Measurements from ENCODE around the gene TMEM47. TPM values are rescaled to one million over a fixed set of nuclear protein-coding genes. Genes with fewer than 3 reads are reported as not detected.

TMEM47 gene
- total RNA-seq, 3 donors from 2014 or later: 3.4 to 43.4 (median 5.3) TPM

DNA sequence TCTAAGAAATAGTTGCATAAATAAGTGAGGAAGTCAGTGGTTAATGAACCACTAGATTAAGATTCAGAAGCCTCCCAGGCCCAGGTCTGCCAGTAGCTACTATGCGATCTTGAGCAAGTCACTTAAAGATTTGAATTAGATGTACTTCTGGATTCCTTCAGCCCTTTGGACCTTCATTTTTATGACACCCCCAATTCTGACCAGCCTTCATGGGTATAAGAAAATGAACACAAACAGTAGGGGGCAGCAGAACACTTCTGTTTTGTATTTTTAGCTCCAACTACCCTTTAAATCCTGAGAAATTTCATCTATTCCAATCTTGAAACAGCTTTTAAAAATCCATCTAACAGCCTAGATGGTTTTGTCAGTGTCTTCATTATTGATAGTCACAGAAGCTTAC lies 19.0 kb downstream of the TMEM47 start:
- Histone ChIP-seq H3K36me3 (ENCODE audit: low read depth) (no peaks in the 10 kb centered on the region), H3K9me3 (no peaks in the 10 kb centered on the region), H3K4me1 (ENCODE audit: low read depth) (no peaks in the 10 kb centered on the region), H3K4me3 (no peak overlapping the region)
- TF ChIP-seq, protein P1, sequence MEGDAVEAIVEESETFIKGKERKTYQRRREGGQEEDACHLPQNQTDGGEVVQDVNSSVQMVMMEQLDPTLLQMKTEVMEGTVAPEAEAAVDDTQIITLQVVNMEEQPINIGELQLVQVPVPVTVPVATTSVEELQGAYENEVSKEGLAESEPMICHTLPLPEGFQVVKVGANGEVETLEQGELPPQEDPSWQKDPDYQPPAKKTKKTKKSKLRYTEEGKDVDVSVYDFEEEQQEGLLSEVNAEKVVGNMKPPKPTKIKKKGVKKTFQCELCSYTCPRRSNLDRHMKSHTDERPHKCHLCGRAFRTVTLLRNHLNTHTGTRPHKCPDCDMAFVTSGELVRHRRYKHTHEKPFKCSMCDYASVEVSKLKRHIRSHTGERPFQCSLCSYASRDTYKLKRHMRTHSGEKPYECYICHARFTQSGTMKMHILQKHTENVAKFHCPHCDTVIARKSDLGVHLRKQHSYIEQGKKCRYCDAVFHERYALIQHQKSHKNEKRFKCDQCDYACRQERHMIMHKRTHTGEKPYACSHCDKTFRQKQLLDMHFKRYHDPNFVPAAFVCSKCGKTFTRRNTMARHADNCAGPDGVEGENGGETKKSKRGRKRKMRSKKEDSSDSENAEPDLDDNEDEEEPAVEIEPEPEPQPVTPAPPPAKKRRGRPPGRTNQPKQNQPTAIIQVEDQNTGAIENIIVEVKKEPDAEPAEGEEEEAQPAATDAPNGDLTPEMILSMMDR (IDR thresholded peaks at IDR 0.05): no peak
- ATAC-seq: peak; percentile 15
- DNase-seq: peak in 1 of 3 donors; percentile 53
- intact Hi-C loops (cut with DNase I, micrococcal nuclease): no loop called here

DNA sequence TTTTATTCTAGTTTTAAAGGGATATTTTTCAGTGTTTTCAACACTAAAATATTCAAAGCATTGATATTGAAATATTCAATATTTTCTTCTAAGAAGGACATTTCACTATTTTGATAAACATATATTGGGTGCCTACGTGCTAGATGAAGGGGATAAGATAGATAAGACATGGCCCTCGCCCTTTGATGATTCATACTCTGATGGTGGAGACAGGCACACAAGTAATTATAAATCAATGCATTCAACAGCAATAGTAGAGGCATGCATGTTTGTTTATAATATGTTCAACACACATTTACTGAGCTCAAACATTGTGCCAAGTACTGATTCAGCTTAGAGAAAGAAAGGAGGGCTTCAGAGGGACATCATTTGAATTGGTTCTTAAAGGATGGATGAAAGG lies 22.7 kb downstream of the TMEM47 start:
- intact Hi-C loops (cut with DNase I, micrococcal nuclease): no loop called here
- no peak overlapping the region for H3K4me3 ChIP-seq
- ATAC-seq (no peak), DNase-seq (no peak)
- H3K9me3 ChIP-seq: no peaks in the 10 kb centered on the region
- TF ChIP-seq, protein P1 (IDR thresholded peaks at IDR 0.05): no peak
- no peaks in the 10 kb centered on the region for H3K36me3 ChIP-seq (ENCODE audit: low read depth)
- H3K4me1 ChIP-seq (ENCODE audit: low read depth): no peaks in the 10 kb centered on the region

DNA sequence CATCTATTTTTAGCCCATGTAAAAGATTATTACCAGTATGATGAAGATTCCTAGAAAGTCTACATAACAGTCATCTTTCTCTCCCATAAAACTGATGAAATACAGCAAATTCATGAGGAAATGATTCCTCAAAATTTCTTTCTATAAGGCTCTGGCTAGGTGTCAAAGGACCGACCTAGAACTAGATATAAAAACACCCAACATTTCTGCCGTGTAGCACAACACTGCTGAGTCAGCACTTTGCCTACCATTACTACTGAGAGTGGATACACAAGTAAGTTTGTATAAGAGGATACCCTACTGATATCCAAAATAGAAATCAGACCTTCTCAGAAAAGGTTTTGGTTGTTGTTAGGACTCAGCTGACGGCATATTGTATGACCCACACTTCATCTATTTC lies 24.7 kb downstream of the TMEM47 start:
- no peaks in the 10 kb centered on the region for H3K36me3 ChIP-seq (ENCODE audit: low read depth)
- H3K4me1 ChIP-seq (ENCODE audit: low read depth): no peaks in the 10 kb centered on the region
- no peaks in the 10 kb centered on the region for H3K9me3 ChIP-seq
- TF ChIP-seq, protein P1 (IDR thresholded peaks at IDR 0.05): no peak
- no peak for DNase-seq
- no peak for ATAC-seq
- H3K4me3 ChIP-seq: no peak overlapping the region
- intact Hi-C loops (cut with DNase I, micrococcal nuclease): no loop called here

DNA sequence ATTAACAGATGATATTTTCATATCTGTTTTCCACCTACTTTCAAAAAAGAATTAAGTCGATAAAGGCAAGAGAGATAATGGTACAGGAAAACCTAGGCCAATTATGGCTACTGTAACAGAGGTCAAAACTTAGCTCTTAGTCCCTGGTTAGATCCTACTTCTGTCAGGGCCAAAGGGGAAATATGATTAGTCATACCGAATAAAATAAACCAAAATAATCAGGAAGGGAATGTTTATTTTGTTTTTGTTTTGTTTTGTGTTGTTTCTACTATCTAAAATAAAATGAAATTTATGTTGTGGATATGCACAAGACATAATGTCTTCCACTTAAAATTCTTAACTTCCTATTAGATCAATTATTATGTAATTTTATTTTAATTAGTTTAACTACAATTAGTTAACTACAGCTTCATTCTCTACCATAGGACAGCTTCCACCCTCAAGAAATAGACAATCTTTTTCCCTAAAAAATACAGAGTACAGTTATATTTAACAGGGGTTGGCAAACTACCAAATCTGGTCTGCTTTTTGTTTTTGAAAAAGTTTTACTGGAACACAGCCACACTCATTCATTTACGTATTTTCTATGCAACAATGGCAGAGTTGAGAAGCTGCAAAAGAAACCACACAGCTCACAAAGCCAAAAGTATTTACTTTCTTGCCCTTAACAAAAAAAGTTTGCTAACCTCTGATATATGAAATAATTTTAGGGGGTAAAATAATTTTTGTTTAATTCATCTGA lies 25.4 kb downstream of the TMEM47 start:
- H3K4me1 ChIP-seq (ENCODE audit: low read depth): no peaks in the 10 kb centered on the region
- intact Hi-C loops (cut with DNase I, micrococcal nuclease): no loop called here
- ATAC-seq (no peak), DNase-seq (no peak)
- no peaks in the 10 kb centered on the region for H3K36me3 ChIP-seq (ENCODE audit: low read depth)
- H3K4me3 ChIP-seq: no peak overlapping the region
- H3K9me3 ChIP-seq: no peaks in the 10 kb centered on the region
- TF ChIP-seq, protein P1 (IDR thresholded peaks at IDR 0.05): no peak

DNA sequence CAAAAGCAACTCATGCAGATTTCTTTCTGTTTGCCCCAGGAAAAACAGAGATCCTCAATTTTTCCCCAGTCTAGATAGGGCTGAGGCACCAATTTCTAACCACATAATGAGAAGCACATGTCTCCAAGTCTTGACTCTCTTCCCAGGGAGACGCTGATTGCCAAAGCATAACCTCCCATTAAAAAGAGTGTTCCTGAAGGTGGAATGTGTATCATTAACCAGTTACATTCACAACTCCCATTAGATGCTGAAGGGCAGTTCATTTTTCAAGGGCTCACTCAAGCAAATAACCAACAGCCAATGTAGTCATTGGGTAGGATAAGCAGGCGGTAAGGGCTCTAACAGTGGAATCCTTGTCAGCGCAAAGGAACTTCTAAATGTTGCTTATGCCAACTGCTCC lies 27.5 kb downstream of the TMEM47 start:
- no peaks in the 10 kb centered on the region for H3K9me3 ChIP-seq
- intact Hi-C loops (cut with DNase I, micrococcal nuclease): no loop called here
- H3K4me1 ChIP-seq (ENCODE audit: low read depth): no peaks in the 10 kb centered on the region
- DNase-seq: no peak
- no peak for ATAC-seq
- H3K4me3 ChIP-seq: no peak overlapping the region
- TF ChIP-seq, protein P1 (IDR thresholded peaks at IDR 0.05): no peak
- H3K36me3 ChIP-seq (ENCODE audit: low read depth): no peaks in the 10 kb centered on the region
